GM18511 (cell line): ENCODE measurements around the gene LIMS1.
"Not testable (repeated sequence)": the region's sequence is repeated elsewhere in the genome, so short reads cannot be mapped to it uniquely, and the experiment has no call there.

ENCODE experiments used
- ATAC-seq: cut with Tn5 transposase; IDR thresholded peaks from one replicate; pipeline ENCODE4 v1.9.1; 2021; ENCODE audit warnings: mild to moderate bottlenecking, moderate library complexity; ENCODE audit not compliant: unreplicated experiment

Gene LIMS1

GRCh38 chr2:108548208-108549003 lies 14.1 kb downstream of the LIMS1 start:
- no peak for ATAC-seq

GRCh38 chr2:108552566-108552965 lies 18.3 kb downstream of the LIMS1 start:
- ATAC-seq, result no peak

- no peak for ATAC-seq
These were observed 19.1 kb downstream of the LIMS1 start for GRCh38 chr2:108553209-108553919.

- no peak for ATAC-seq
These were observed 20.3 kb downstream of the LIMS1 start for GRCh38 chr2:108554528-108554927.

- ATAC-seq, result no peak
These were observed 21.3 kb downstream of the LIMS1 start for GRCh38 chr2:108555572-108555971.

GRCh38 chr2:108556581-108556980 lies 22.3 kb downstream of the LIMS1 start:
- ATAC-seq, result not testable (repeated sequence)

- no peak for ATAC-seq
These were observed 26.1 kb downstream of the LIMS1 start for GRCh38 chr2:108560241-108560811.

GRCh38 chr2:108560895-108561530 lies 26.7 kb downstream of the LIMS1 start:
- no peak for ATAC-seq

- ATAC-seq, result no peak
These were observed 28.0 kb downstream of the LIMS1 start for GRCh38 chr2:108562274-108562673.

- no peak for ATAC-seq
These were observed 30.2 kb downstream of the LIMS1 start for GRCh38 chr2:108564510-108564909.

- peak; percentile 86 for ATAC-seq
These were observed 31.6 kb downstream of the LIMS1 start for GRCh38 chr2:108565778-108566375.

GRCh38 chr2:108570416-108570815 lies 36.1 kb downstream of the LIMS1 start:
- ATAC-seq, result no peak

GRCh38 chr2:108571286-108571685 lies 37.0 kb downstream of the LIMS1 start:
- no peak for ATAC-seq

GRCh38 chr2:108573061-108573460 lies 38.8 kb downstream of the LIMS1 start:
- no peak for ATAC-seq

- ATAC-seq, result no peak
These were observed 40.1 kb downstream of the LIMS1 start for GRCh38 chr2:108574332-108574731.

- peak; percentile 97 for ATAC-seq
These were observed 41.1 kb downstream of the LIMS1 start for GRCh38 chr2:108575132-108575966.

GRCh38 chr2:108577099-108577498 lies 42.8 kb downstream of the LIMS1 start:
- no peak for ATAC-seq

- no peak for ATAC-seq
These were observed 45.4 kb downstream of the LIMS1 start for GRCh38 chr2:108579623-108580022.

- peak; percentile 11 for ATAC-seq
These were observed 45.8 kb downstream of the LIMS1 start for GRCh38 chr2:108580050-108580449.

GRCh38 chr2:108583903-108584520 lies 49.7 kb downstream of the LIMS1 start:
- peak; percentile 67 for ATAC-seq
